Chondrocyte (in vitro differentiated cells): Measurements from ENCODE around the gene GREB1. TPM values are rescaled to one million over a fixed set of nuclear protein-coding genes. Genes with fewer than 3 reads are reported as not detected.

Source experiments
- DNase-seq: peaks from one replicate; pipeline ENCODE4 v3.0.0; 2021; ENCODE audit warnings: mixed read lengths, low spot score
- H3K27ac Mint-ChIP-seq: one replicate; pipeline ENCODE4 v1.8.0; 2021; ENCODE audit warnings: mild to moderate bottlenecking, moderate library complexity, mixed read lengths; ENCODE audit not compliant: unreplicated experiment
- H3K27me3 Mint-ChIP-seq: 2 replicates; pipeline ENCODE4 v1.8.0; 2021; ENCODE audit warnings: low read depth, mixed read lengths
- H3K36me3 Mint-ChIP-seq: 2 replicates; pipeline ENCODE4 v1.8.0; 2021; ENCODE audit warnings: low read depth, mixed read lengths
- H3K4me1 Mint-ChIP-seq: 2 replicates; pipeline ENCODE4 v1.8.0; 2021; ENCODE audit warnings: low read depth, mild to moderate bottlenecking, mixed read lengths
- H3K4me3 Mint-ChIP-seq: one replicate; pipeline ENCODE4 v1.8.0; 2021; ENCODE audit warnings: mild to moderate bottlenecking, moderate library complexity, mixed read lengths; ENCODE audit not compliant: unreplicated experiment
- H3K9me3 Mint-ChIP-seq: 2 replicates; pipeline ENCODE4 v1.8.0; 2021; ENCODE audit warnings: low read depth, mixed read lengths
- total RNA-seq: library from RNA; stranded (reverse); gene quantifications from 3 replicates; pipeline ENCODE4 v1.2.1, GENCODE V29; 2021
- TF ChIP-seq, protein P1 (sequence below): fragments of 200-600 bp; sonication (generic); IDR thresholded peaks from 2 replicates; pipeline ENCODE4 v1.5.0; 2021; ENCODE audit warnings: antibody characterized with exemption, mild to moderate bottlenecking, moderate library complexity

The GREB1 gene
- total RNA-seq, 1 donor from 2014 or later: 0.52 TPM

DNA sequence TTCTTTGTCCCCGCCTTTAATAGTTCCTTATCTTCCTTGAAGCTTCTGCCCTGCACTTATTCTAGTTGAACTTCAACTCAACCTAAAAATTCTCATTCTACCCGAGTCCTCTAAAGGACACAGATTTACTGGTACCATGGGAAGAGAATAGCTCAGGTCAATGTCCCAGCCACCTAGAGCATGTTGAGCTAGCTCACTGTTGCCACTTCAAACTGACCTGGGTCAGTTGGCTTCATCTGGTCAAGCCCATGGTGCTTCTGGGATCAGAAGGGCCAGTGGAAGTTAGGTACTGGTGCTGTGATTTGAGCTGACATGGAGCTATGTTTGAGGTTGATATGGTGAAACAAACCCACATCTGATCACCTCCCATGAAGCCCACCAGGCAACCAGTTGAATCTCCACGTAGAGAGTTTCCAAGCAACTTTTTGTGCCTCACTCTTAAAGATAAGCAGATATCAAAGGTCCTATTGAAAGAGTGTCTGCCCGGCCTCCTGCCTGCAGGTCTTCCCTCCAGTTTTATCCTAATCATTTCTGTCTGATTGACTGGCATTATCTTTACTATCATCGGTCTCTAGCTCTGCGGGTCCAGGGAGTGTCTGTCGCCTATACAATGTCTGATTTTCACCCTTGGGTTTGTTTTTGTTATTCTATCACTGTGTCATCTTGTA, 17.2 kb downstream of the GREB1 start:
- H3K4me3 Mint-ChIP-seq: no peak overlapping the region
- H3K27me3 Mint-ChIP-seq: peaks cover 26% of the 10 kb centered on the region
- peaks cover 5% of the 10 kb centered on the region for H3K36me3 Mint-ChIP-seq
- H3K27ac Mint-ChIP-seq: no peak overlapping the region
- no peak for DNase-seq
- H3K4me1 Mint-ChIP-seq: peaks cover 6% of the 10 kb centered on the region
- H3K9me3 Mint-ChIP-seq: peaks cover 7% of the 10 kb centered on the region
- TF ChIP-seq, protein P1, sequence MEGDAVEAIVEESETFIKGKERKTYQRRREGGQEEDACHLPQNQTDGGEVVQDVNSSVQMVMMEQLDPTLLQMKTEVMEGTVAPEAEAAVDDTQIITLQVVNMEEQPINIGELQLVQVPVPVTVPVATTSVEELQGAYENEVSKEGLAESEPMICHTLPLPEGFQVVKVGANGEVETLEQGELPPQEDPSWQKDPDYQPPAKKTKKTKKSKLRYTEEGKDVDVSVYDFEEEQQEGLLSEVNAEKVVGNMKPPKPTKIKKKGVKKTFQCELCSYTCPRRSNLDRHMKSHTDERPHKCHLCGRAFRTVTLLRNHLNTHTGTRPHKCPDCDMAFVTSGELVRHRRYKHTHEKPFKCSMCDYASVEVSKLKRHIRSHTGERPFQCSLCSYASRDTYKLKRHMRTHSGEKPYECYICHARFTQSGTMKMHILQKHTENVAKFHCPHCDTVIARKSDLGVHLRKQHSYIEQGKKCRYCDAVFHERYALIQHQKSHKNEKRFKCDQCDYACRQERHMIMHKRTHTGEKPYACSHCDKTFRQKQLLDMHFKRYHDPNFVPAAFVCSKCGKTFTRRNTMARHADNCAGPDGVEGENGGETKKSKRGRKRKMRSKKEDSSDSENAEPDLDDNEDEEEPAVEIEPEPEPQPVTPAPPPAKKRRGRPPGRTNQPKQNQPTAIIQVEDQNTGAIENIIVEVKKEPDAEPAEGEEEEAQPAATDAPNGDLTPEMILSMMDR: no peak

DNA sequence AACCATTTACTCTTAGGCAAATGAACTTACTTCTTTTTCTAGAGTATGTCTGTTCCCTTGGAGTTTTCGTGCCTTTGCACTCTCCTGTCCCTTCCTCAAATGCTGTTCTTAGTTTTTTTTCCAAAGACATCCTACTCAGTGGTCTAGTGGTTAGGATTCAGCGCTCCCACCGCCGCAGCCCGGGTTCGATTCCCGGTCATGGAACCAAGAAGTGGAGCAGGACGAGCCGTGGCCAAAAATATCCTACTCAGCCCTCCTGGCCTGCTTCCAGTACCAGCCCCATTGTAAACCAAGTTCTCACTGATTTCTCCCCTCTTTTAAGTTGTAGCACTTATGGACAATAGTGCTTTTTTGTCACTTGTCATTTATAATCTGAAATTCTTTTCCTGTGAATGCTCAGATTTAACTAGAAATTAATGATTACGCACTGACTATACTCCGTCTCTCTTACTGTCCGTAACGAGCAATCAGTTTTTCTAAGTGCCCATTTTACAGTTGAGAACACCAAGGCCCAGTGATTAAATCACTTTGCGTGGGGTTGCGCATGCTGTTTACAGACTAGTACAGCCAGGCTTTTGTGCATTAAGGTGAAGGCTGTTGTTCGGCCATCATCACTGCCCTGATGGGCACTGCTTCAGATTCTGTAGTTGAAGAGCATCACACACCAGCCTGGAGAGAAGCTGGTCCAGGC, 17.9 kb downstream of the GREB1 start:
- peaks cover 32% of the 10 kb centered on the region for H3K27me3 Mint-ChIP-seq
- H3K4me3 Mint-ChIP-seq: no peak overlapping the region
- peaks cover 5% of the 10 kb centered on the region for H3K36me3 Mint-ChIP-seq
- H3K4me1 Mint-ChIP-seq: peaks cover 6% of the 10 kb centered on the region
- H3K9me3 Mint-ChIP-seq: peaks cover 7% of the 10 kb centered on the region
- DNase-seq: no peak
- no peak overlapping the region for H3K27ac Mint-ChIP-seq
- TF ChIP-seq, protein P1: no peak

DNA sequence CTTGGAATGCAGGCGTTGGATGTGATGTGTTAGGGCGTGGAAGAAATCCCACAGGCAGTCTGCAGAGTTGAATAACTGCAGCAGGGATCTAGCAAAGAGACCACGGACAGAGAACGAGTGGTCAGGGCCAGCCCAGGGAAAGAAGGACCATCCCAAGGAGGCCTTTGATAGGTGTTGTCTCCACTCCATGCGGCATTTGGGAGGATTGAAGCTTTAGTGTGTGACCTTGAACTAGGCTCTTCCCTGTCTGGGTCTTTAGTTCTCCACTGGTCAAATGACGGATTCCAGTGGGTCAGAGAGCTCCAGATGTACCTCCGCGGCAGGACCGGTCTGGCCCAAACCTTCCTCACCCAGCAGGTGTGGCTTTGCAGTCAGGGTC, 18.4 kb downstream of the GREB1 start:
- no peak overlapping the region for H3K4me3 Mint-ChIP-seq
- peaks cover 5% of the 10 kb centered on the region for H3K36me3 Mint-ChIP-seq
- H3K4me1 Mint-ChIP-seq: peaks cover 6% of the 10 kb centered on the region
- H3K9me3 Mint-ChIP-seq: peaks cover 7% of the 10 kb centered on the region
- TF ChIP-seq, protein P1: no peak
- peaks cover 32% of the 10 kb centered on the region for H3K27me3 Mint-ChIP-seq
- DNase-seq: no peak
- no peak overlapping the region for H3K27ac Mint-ChIP-seq

DNA sequence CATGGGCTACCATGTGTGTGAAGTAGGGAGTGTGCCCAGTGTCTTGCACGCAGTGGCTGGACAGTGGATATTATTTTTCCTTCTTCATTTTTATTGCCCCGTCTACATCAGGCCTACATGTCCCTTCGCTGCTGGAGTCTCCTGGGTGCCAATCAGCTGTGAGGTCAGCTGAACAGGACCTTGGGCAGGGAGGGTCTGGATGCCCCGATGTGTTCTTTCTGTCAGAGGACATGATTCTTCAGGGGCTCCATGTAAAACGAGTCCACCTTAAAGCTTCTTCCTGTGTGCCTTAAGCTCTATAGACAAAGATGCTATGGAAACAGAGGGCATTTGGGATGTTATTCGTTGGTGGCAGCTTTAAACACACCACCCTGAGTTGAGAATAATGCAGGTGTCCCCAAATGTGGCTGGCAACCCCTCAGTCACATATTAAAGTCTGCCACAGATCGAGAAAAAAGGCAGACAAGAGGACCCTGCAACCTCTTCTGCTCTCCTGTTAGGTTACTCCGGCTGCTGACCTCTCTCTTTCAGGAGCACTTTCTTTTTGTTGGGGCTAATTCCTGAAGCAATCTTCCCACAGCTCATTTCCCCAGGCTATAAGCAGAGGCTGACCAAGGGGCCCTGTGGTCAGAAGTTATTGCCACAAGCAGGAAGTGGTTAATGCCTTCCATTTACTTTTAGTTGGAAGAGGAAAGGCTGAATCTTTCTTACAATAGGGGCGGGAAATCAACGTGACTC, 20.0 kb downstream of the GREB1 start:
- TF ChIP-seq, protein P1: no peak
- no peak for DNase-seq
- Mint-ChIP-seq H3K4me1 (peaks cover 6% of the 10 kb centered on the region), H3K9me3 (peaks cover 7% of the 10 kb centered on the region), H3K4me3 (no peak overlapping the region), H3K27me3 (peaks cover 32% of the 10 kb centered on the region), H3K27ac (no peak overlapping the region), H3K36me3 (peaks cover 5% of the 10 kb centered on the region)

DNA sequence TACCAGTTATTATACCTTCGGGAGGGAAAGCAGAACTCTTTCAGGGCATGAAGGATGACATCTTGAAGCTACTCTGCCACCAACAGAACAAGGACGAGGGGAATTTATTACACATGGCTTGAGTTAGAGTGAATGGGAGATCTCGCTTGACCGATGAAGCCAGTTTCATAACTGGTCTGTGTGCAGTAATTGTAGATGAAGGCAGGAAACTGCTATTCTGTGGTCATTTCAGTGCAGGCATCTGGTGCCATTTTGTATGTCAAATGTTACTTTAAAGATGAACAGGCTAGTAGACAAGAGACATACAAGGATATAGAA, 20.5 kb downstream of the GREB1 start:
- Mint-ChIP-seq H3K9me3 (peaks cover 4% of the 10 kb centered on the region), H3K4me3 (no peak overlapping the region), H3K36me3 (peaks cover 5% of the 10 kb centered on the region), H3K27ac (no peak overlapping the region), H3K27me3 (peaks cover 32% of the 10 kb centered on the region), H3K4me1 (peaks cover 6% of the 10 kb centered on the region)
- TF ChIP-seq, protein P1: no peak
- DNase-seq: no peak
